ENCODE measurements around the gene TMEM63C.

GRCh38 chr14:77272261-77272660, 90.7 kb downstream of the TMEM63C start:
- TF ChIP-seq CTCF (IDR thresholded peaks at IDR 0.05; ENCODE audit: insufficient read depth, low read length, poor library complexity, severe bottlenecking) (no peak), EZH2phosphoT487 (conservative IDR thresholded peaks at IDR 0.05; ENCODE audit: low read length) (no peak)
